G401.6 (cell line): ENCODE measurements around the gene PRR4.

Source experiments
- FAIRE-seq: peaks from 2 replicates; lab custom pipeline; 2012; peaks lifted over from hg19 to GRCh38; lab: Jason Lieb, UNC

PRR4 gene

DNA sequence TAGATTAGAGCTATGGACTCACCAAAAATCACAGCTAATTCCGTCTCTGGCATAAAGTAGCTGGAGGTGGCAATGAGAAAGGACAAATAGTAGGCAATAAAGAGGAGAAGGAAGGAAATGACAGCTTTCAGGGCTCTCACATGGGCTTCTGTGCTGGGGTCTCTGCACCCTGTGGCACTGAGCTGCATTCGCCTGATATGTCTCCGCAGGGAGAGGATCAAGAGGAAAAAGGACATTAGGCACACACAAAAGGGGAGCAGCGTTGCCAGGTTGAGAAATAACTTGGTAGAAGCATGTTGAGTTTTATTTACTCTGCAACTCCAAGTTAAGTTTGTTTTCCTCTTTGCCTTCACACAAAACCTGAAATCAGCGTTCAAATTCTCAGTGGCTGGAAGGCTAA is 47.5 kb downstream of the PRR4 start:
- no peak for FAIRE-seq
